HUES6 (cell line): ENCODE data around the gene TPRN.
"Not testable (repeated sequence)": the region's sequence is repeated elsewhere in the genome, so short reads cannot be mapped to it uniquely, and the experiment has no call there.

ENCODE experiments used
- H3K27ac ChIP-seq: 2 replicates; pipeline ENCODE4 v1.7.0; 2013; ENCODE audit warnings: low read depth, mild to moderate bottlenecking, low read length, inconsistent platforms
- H3K27me3 ChIP-seq: 2 replicates; pipeline ENCODE4 v1.6.1; 2013; ENCODE audit warnings: low read length; ENCODE audit not compliant: control insufficient read depth, insufficient read depth
- H3K36me3 ChIP-seq: 2 replicates; pipeline ENCODE4 v1.6.1; 2013; ENCODE audit warnings: low read length; ENCODE audit not compliant: control insufficient read depth, insufficient read depth
- H3K4me1 ChIP-seq: 2 replicates; pipeline ENCODE4 v1.6.1; 2013; ENCODE audit warnings: low read length; ENCODE audit not compliant: control insufficient read depth, insufficient read depth
- H3K4me3 ChIP-seq: 2 replicates; pipeline ENCODE4 v1.5.1; 2013; ENCODE audit warnings: low read depth, low read length
- H3K9ac ChIP-seq: one replicate; pipeline ENCODE4 v1.6.1; 2013; ENCODE audit warnings: mild to moderate bottlenecking, low read length
- H3K9me3 ChIP-seq: 2 replicates; pipeline ENCODE4 v1.6.1; 2013; ENCODE audit warnings: low read depth, low read length; ENCODE audit not compliant: control insufficient read depth, insufficient read depth

TPRN gene

DNA sequence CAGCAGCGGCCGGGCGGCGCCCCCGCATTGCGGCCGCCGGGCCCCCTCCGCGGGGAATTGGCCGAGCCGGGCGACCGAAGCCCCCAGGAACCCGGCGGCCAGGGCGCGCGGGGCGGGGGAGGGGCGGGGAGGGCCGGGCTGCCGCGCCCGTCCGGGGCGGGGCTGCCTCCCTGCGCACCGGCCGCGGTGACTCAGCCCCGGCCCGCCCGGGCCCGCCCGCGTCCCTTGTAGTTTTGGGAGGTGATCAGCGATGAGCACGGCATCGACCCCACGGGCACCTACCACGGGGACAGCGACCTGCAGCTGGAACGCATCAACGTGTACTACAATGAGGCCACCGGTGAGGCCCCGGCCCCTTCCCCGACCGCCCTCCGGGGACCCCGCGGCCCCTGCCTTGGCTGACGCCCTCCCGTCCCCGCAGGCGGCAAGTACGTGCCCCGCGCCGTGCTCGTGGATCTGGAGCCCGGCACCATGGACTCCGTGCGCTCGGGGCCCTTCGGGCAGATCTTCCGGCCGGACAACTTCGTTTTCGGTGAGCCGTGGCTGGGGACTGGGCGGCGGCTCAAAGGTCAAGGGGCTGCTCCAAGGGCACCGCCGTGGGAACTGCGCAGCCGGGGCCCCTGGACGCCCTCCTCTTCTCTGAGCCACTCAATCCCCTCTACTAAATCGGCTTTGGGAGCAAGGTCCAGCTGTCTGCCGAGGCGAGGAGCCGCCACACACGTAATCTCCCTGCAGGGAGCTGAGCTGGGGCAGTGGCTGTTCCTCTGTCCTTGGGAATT lies 41.1 kb upstream of the TPRN start:
- Histone ChIP-seq H3K36me3 (peaks cover 21% of the 10 kb centered on the region), H3K9ac (peak overlapping the region; percentile 74), H3K27me3 (no peaks in the 10 kb centered on the region), H3K9me3 (no peaks in the 10 kb centered on the region), H3K4me3 (peak overlapping the region; percentile 72), H3K4me1 (peaks cover 46% of the 10 kb centered on the region), H3K27ac (peak overlapping the region; percentile 45; the same call in 1 of the 2 replicates)

DNA sequence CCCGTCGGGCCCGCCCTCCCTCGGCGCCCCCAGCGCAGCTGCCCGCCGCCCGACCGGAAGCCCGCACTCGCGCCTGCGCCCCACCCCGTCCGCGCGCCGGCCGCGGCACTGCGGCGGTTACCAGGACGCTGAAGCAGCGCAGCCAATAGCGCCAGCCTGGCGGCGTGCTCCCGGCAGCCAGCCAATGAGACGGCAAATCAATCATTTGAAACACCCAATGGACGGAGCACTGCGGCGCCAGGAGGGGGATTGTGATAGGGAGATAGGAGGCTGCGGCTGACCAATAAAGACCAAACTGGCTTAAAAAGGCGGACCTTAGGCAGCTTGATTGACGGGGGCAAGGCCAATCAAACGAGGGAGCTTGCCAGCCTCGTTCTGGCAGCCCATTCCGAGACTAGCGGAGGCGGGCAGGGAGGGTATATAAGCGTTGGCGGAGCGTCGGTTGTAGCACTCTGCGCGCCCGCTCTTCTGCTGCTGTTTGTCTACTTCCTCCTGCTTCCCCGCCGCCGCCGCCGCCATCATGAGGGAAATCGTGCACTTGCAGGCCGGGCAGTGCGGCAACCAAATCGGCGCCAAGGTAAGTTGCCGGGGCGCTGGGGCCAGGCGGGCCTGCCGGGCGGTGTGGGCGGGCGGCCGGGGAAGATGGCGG lies 40.4 kb upstream of the TPRN start, which contains the start of gene TUBB4B:
Gene TUBB4B, plus strand, starts transcription at position 447 of the 649 bp plus-strand sequence. Its CDS starts 74 bp downstream, at position 521.
- peak within 1 kb of the TSS; percentile 89; the same call in 1 of the 2 replicates for H3K27ac ChIP-seq

GRCh38 chr9:137240318-137240840 lies 39.8 kb upstream of the TPRN start:
- Histone ChIP-seq H3K27me3 (no peaks in the 10 kb centered on the region), H3K27ac (peak overlapping the region; percentile 89; the same call in 1 of the 2 replicates), H3K4me1 (peaks cover 54% of the 10 kb centered on the region), H3K9me3 (no peaks in the 10 kb centered on the region), H3K9ac (peak overlapping the region; percentile 93), H3K4me3 (peak overlapping the region; percentile 83), H3K36me3 (peaks cover 21% of the 10 kb centered on the region)

More for the DNA sequence above, 40.4 kb upstream of the TPRN start, which contains the start of gene TUBB4B:
- Histone ChIP-seq H3K36me3 (peaks cover 21% of the 10 kb centered on the region), H3K27me3 (no peaks in the 10 kb centered on the region), H3K4me3 (peak within 1 kb of the TSS; percentile 83), H3K9ac (peak within 1 kb of the TSS; percentile 93), H3K9me3 (no peaks in the 10 kb centered on the region), H3K4me1 (peaks cover 51% of the 10 kb centered on the region)

- H3K9me3 ChIP-seq, H3K27me3 ChIP-seq: not testable (repeated sequence)
- H3K27ac ChIP-seq = peak overlapping the region; percentile 89; the same call in 1 of the 2 replicates
- H3K4me1 ChIP-seq = peaks cover 47% of the 10 kb centered on the region
- H3K36me3 ChIP-seq = peaks cover 21% of the 10 kb centered on the region
- peak overlapping the region; percentile 93 for H3K9ac ChIP-seq
- peak overlapping the region; percentile 83 for H3K4me3 ChIP-seq
Measured at GRCh38 chr9:137239541-137240200, 39.1 kb upstream of the TPRN start.

DNA sequence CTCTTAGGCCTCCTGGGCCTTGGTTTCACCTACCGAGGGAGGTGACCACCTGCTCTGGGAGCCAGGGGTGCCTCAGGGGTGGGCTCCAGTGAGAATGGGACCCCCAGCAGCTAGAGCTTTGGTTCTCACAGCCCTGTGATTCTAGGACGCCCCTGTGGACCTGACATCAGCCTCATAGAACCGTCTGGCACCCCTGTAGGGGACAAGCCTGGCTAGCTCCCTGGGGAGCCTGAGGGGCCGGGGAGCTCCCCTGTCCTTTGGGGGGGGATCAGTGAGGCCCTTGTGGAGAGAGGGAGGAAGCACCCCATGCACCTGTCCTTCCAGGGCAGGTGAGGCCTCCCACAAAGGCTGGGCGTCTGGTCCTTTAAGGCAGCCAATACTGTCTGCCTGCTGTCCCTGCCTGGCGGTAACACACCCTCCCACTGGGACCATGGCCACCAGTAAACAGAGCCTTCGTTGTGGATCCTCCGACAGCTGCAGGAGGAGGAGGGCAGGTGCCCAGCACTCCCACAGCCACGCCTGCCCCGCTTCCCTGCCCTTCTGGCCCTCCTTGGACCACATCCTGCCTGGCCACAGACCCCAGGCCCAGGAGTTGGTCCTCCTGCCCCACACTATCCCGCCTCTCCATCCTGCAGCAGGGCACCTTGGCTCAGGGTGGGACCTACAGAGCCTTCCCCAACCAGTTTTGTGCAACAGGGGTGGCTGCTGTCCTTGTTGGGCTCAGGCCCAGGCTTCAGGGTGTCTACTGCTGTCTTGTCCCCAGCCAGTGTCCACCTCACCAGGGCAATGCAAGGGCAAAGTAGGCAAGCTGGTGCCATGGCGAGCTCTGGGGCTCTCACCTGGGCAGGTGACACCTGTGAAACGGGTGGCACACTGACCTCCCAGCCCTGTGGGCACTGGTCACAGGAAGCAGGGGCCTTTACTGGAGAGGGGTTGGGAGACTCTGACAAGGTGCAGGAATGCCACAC lies 37.5 kb upstream of the TPRN start:
- Histone ChIP-seq H3K27ac (no peak overlapping the region), H3K4me3 (no peak overlapping the region), H3K9ac (no peak overlapping the region), H3K4me1 (peaks cover 35% of the 10 kb centered on the region), H3K9me3 (no peaks in the 10 kb centered on the region), H3K27me3 (no peaks in the 10 kb centered on the region), H3K36me3 (peaks cover 11% of the 10 kb centered on the region)

GRCh38 chr9:137236936-137237421 lies 36.4 kb upstream of the TPRN start:
- Histone ChIP-seq H3K27ac (no peak overlapping the region), H3K4me3 (0 out of 2 replicates have a peak overlapping the region, but pooled peaks have one; percentile 20), H3K9ac (no peak overlapping the region), H3K36me3 (peaks cover under 1% of the 10 kb centered on the region), H3K27me3 (no peaks in the 10 kb centered on the region), H3K4me1 (peaks cover 26% of the 10 kb centered on the region), H3K9me3 (no peaks in the 10 kb centered on the region)

DNA sequence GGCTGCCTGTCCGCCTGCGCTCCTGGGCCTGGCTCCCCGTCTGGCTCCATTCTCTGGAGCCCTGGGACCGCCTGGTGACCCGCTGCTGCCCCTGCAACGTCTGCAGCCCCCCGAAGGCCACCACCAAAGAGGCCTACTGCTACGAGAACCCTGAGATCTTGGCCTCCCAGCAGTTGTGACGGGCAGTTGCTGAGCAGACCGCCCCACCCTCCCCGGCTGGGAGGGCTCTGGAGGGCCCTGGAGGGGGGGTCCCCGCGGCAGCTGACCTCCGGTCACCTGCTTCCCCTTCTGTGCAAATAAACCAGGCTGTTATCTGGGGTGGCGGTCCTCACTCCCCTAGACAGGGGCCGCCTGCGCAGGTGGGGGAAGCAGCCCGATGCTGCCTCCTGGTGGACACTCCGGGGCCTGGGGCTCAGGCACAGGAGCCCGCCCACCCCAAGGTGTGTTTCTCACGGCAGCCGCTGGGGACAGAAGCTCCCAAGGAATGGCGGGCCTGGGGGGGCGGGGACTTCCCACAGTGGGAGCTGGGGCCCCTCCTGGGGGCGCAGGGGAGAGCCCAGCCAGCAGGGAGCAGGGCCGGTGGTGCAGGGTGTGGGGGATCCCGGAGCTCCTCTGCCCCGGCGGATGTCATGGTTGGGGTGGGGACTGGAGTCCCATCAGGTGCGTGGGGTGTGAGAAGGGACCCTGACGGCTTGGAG lies 35.8 kb upstream of the TPRN start:
- Histone ChIP-seq H3K36me3 (no peaks in the 10 kb centered on the region), H3K9me3 (no peaks in the 10 kb centered on the region), H3K4me1 (peaks cover 26% of the 10 kb centered on the region), H3K27me3 (no peaks in the 10 kb centered on the region), H3K4me3 (0 out of 2 replicates have a peak overlapping the region, but pooled peaks have one; percentile 20), H3K27ac (no peak overlapping the region), H3K9ac (no peak overlapping the region)

- no peak overlapping the region for H3K27ac ChIP-seq
- H3K9ac ChIP-seq = no peak overlapping the region
Measured at GRCh38 chr9:137235424-137236237, 35.1 kb upstream of the TPRN start.

DNA sequence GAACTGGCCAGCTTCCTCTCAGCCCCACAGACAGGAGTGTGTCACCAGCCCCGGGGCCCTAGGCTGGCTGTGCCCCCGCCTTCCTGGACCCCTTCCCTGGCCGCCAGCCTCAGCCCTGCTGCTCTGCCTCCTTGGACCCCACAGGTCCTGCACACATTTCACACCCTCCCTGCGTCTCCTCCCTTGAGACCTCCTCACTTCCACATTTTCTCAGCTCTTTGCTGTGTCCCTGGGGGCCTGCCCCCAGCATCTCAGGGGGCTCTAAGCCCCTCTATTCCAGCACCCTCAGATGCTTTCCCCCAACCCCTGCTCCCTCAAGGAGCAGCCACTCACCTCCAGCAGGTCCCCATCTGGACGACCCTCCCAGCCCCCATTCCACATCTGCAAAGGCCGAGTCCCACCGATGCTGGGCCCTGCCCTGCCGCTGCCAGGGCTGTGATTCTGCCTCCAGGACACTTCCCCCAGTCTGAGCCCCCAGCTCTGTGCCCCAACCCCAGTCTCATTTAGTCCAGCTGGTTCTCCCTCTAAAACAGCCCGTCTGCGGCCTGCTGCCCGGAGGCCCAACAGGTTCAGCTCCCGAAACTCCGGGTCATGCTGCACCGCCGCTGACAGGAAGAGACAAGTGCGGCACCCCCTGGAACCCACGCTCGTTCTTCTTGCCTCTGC lies 34.4 kb upstream of the TPRN start:
- Histone ChIP-seq H3K27ac (no peak overlapping the region), H3K9me3 (no peaks in the 10 kb centered on the region), H3K36me3 (no peaks in the 10 kb centered on the region), H3K9ac (no peak overlapping the region), H3K4me3 (no peak overlapping the region), H3K27me3 (no peaks in the 10 kb centered on the region), H3K4me1 (peaks cover 26% of the 10 kb centered on the region)

More at GRCh38 chr9:137235424-137236237, 35.1 kb upstream of the TPRN start:
- peaks cover 26% of the 10 kb centered on the region for H3K4me1 ChIP-seq
- no peaks in the 10 kb centered on the region for H3K27me3 ChIP-seq
- H3K36me3 ChIP-seq = no peaks in the 10 kb centered on the region
- no peaks in the 10 kb centered on the region for H3K9me3 ChIP-seq
- H3K4me3 ChIP-seq = no peak overlapping the region
